A673 (cell line): ENCODE measurements around the gene AFG1L. TPM values are rescaled to one million over a fixed set of nuclear protein-coding genes. Genes with fewer than 3 reads are reported as not detected.

Experiments
- BruUV-seq: library from RNA; stranded (reverse); fragments of 400-500 nt; replicated peaks from 2 replicates; lab custom pipeline; 2021; lab: Mats Ljungman, UMichigan
- CTCF ChIA-PET: fragments of 300-600 bp; sonication (Branson Sonifier 250); formaldehyde crosslinking; loops from one replicate; lab custom pipeline; 2022; ENCODE audit warnings: antibody characterized with exemption; lab: Charles Lee
- POLR2A ChIA-PET: fragments of 300-600 bp; sonication (Branson Sonifier 250); formaldehyde crosslinking; loops from one replicate; lab custom pipeline; 2022; ENCODE audit warnings: antibody characterized with exemption; ENCODE audit not compliant: low non-redundant PET; lab: Charles Lee
- DNase-seq: peaks from one replicate; pipeline ENCODE4 v3.0.0-alpha.2; 2015; ENCODE audit warnings: low spot score
- H3K27ac ChIP-seq: fragments of 200-600 bp; sonication (generic); 2 replicates; pipeline ENCODE4 v1.5.1; 2016; ENCODE audit warnings: mixed run types, low read depth, mild to moderate bottlenecking, mixed read lengths, antibody characterized with exemption, low read length; ENCODE audit not compliant: poor library complexity, severe bottlenecking
- H3K27me3 ChIP-seq: fragments of 200-600 bp; sonication (generic); replicated peaks from 2 replicates; pipeline ENCODE4 v1.6.1; 2017; ENCODE audit warnings: mixed run types, low read depth, mild to moderate bottlenecking, mixed read lengths, antibody characterized with exemption, low read length; ENCODE audit not compliant: insufficient read depth, poor library complexity
- H3K36me3 ChIP-seq: fragments of 200-600 bp; sonication (generic); 2 replicates; pipeline ENCODE4 v1.6.1; 2016; ENCODE audit warnings: mixed run types, mild to moderate bottlenecking, mixed read lengths, antibody characterized with exemption, low read length; ENCODE audit not compliant: insufficient read depth, poor library complexity, severe bottlenecking
- H3K4me1 ChIP-seq: fragments of 200-600 bp; sonication (generic); 2 replicates; pipeline ENCODE4 v1.6.1; 2017; ENCODE audit warnings: mixed run types, mild to moderate bottlenecking, mixed read lengths, antibody characterized with exemption, low read length; ENCODE audit not compliant: insufficient read depth, poor library complexity, severe bottlenecking
- H3K4me3 ChIP-seq: fragments of 200-600 bp; sonication (generic); 2 replicates; pipeline ENCODE4 v1.5.1; 2016; ENCODE audit warnings: low read depth, mixed run types, mild to moderate bottlenecking, mixed read lengths, low read length; ENCODE audit not compliant: poor library complexity, severe bottlenecking
- H3K9me3 ChIP-seq: fragments of 200-600 bp; sonication (generic); 2 replicates; pipeline ENCODE4 v1.6.1; 2016; ENCODE audit warnings: mixed run types, low read depth, mild to moderate bottlenecking, mixed read lengths, antibody characterized with exemption, low read length; ENCODE audit not compliant: poor library complexity, severe bottlenecking
- EZH2 ChIP-seq: fragments of 200-600 bp; sonication (generic); IDR thresholded peaks from 2 replicates; pipeline ENCODE4 v1.6.1; 2017; ENCODE audit warnings: borderline replicate concordance, low read depth, mild to moderate bottlenecking, mixed read lengths, antibody characterized with exemption, low read length; ENCODE audit not compliant: poor library complexity, severe bottlenecking
- intact Hi-C: fragments of 100-400 bp; cut with micrococcal nuclease; formaldehyde crosslinking; loops from one replicate; pipeline ENCODE4 v1.10.0; 2022; ENCODE audit not compliant: unreplicated experiment
- total RNA-seq: library from RNA; stranded (reverse); gene quantifications from 2 replicates; pipeline ENCODE4 v1.2.3, GENCODE V29; 2021
- TF ChIP-seq, protein P1 (sequence below): fragments of 300-800, 200-600 bp; sonication (generic); conservative IDR thresholded peaks from 2 replicates; pipeline ENCODE4 v1.5.1; 2017; ENCODE audit warnings: low read depth, mild to moderate bottlenecking, antibody characterized with exemption, low read length, moderate library complexity, mixed read lengths

The AFG1L gene
- total RNA-seq, 1 experiment from 2014 or later: 7.5 TPM

DNA sequence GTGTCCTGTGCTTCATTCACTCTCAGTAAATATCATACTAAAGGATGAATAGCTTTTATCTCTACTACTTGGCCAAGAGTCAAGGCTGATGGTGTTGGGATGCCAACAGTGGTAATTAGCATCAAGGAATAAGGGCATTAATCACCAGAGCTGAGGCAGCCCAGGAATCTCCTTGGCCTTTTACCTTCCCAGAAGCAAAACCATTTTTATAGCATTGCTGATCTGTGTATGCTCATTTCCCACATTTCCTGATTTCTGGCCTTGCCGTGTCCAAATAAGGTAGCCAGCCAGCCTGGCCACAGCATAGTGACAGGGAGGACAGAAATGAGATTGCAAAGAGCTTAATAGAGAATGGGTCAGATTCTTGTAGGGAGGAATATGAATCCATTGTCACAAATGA is 189.2 kb downstream of the AFG1L start:
- ChIA-PET POLR2A (no interaction called here), CTCF (no interaction called here)
- Histone ChIP-seq H3K36me3 (no peaks in the 10 kb centered on the region), H3K4me1 (no peaks in the 10 kb centered on the region), H3K4me3 (no peak overlapping the region), H3K9me3 (no peaks in the 10 kb centered on the region), H3K27ac (no peak overlapping the region), H3K27me3 (no peaks in the 10 kb centered on the region)
- intact Hi-C loops: no loop called here
- no TSS peak for BruUV-seq
- DNase-seq: no peak
- TF ChIP-seq, protein P1, sequence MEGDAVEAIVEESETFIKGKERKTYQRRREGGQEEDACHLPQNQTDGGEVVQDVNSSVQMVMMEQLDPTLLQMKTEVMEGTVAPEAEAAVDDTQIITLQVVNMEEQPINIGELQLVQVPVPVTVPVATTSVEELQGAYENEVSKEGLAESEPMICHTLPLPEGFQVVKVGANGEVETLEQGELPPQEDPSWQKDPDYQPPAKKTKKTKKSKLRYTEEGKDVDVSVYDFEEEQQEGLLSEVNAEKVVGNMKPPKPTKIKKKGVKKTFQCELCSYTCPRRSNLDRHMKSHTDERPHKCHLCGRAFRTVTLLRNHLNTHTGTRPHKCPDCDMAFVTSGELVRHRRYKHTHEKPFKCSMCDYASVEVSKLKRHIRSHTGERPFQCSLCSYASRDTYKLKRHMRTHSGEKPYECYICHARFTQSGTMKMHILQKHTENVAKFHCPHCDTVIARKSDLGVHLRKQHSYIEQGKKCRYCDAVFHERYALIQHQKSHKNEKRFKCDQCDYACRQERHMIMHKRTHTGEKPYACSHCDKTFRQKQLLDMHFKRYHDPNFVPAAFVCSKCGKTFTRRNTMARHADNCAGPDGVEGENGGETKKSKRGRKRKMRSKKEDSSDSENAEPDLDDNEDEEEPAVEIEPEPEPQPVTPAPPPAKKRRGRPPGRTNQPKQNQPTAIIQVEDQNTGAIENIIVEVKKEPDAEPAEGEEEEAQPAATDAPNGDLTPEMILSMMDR: no peak
- no peak for TF ChIP-seq EZH2

DNA sequence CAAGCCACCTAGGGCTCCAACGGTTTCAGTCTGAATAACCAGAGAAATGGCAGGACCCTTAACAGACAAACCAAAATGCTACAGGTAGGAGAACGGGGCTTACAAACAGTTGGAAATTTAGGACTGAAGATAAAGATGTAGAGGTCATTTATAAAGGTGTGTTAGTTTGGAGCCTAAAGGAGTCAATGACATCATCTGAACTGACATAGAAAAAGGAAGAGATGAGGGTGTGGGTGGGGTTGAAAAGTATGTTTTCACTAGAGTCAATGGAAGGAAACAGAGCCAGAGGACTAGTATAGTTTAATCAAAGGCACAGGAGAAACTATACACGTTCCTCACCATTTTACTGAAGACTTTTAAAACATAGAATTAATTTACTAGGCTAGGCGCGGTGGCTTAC is 194.8 kb downstream of the AFG1L start:
- Histone ChIP-seq H3K9me3 (no peaks in the 10 kb centered on the region), H3K4me1 (no peaks in the 10 kb centered on the region), H3K4me3 (no peak overlapping the region), H3K36me3 (no peaks in the 10 kb centered on the region), H3K27me3 (no peaks in the 10 kb centered on the region), H3K27ac (no peak overlapping the region)
- TF ChIP-seq, protein P1: no peak
- no peak for TF ChIP-seq EZH2
- BruUV-seq: no TSS peak
- DNase-seq: no peak
- intact Hi-C loops: no loop called here
- ChIA-PET POLR2A (no interaction called here), CTCF (no interaction called here)

DNA sequence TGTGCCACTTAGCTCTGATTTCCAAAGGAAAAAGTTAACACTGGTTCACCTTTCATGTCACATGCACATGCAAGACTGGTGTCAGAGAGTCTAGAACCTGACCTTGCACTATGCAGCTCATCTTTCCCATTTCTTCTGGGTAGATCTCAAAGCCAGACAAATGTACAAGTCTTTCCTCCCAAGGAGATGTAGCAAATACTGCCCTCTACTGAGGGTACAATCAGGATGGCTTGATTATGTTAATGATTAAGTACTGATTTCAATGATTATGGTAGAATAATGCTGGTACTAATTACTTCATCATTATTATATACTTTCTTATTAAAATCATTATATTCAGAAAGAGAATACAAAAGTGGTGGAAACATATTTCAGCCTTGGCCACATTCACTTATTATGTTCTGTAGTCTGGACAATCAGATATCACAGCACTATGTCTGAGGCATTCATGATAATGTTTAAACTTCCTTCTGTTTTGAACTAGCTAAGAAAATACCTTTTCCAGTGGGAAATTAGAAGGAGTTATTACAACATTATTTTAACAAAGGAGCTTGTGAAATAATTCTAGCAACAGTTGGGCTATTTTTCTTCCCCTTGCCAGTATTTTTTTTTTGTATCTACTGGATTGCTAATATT is 197.4 kb downstream of the AFG1L start:
- POLR2A ChIA-PET: no interaction called here
- intact Hi-C loops: loop anchor here (1.0 kb wide), 1 partner anchor 378 kb away; no protein-coding TSS in a partner anchor
- CTCF ChIA-PET: interaction anchor here (0.6 to 1.1 kb wide), 3 partner anchors 317 to 381 kb away, joined by 3 to 7 read pairs (median 4); no protein-coding TSS in a partner anchor
- Histone ChIP-seq H3K4me1 (no peaks in the 10 kb centered on the region), H3K9me3 (no peaks in the 10 kb centered on the region), H3K36me3 (no peaks in the 10 kb centered on the region), H3K27me3 (no peaks in the 10 kb centered on the region), H3K4me3 (no peak overlapping the region), H3K27ac (no peak overlapping the region)
- no TSS peak for BruUV-seq
- no peak for TF ChIP-seq EZH2
- TF ChIP-seq, protein P1: peak; percentile 75
- peak; percentile 45 for DNase-seq
